Measurements from ENCODE around the gene DMXL2. TPM values are rescaled to one million over a fixed set of nuclear protein-coding genes. Genes with fewer than 3 reads are reported as not detected.

Gene DMXL2
- total RNA-seq, 1 donor from 2014 or later: 16.1 TPM

DNA sequence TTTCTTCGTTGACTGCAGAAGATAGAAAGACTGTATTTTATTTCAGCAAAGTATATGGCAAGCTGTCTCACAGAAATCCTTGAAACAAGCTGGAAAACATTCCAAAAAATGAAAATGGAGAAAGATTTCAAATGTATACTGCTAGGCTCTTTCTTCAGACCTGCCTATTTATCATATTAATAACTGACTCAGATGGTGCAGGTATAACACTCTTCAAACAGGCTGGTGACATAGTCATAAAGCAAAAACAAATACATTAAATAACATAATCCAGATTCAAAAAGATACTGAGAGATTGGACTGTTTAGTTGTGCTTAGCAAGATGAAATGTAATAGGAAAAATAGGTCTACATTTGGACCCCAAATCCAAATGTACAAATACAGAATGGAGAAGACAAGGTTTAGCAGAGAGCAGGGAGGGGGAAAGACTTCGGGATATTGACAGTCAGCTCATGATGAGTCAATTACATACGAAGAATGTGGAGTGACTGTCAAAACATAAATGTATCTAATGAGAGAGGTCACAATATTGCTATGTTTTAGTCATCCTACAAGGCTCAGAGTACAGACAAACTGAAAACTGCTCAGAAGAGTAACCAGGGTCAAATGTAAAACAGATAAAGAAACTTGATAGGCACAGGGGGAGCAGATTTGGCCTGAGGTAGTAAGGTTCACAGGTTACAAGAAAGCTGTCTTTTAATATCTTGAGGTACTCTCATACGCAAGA, 88.7 kb downstream of the DMXL2 start:
- no peaks in the 10 kb centered on the region for H3K27me3 ChIP-seq (ENCODE audit: control insufficient read depth, insufficient read depth, low read length)
- peak; percentile 9 for DNase-seq (ENCODE audit: low read depth)
- TF ChIP-seq, protein P1, sequence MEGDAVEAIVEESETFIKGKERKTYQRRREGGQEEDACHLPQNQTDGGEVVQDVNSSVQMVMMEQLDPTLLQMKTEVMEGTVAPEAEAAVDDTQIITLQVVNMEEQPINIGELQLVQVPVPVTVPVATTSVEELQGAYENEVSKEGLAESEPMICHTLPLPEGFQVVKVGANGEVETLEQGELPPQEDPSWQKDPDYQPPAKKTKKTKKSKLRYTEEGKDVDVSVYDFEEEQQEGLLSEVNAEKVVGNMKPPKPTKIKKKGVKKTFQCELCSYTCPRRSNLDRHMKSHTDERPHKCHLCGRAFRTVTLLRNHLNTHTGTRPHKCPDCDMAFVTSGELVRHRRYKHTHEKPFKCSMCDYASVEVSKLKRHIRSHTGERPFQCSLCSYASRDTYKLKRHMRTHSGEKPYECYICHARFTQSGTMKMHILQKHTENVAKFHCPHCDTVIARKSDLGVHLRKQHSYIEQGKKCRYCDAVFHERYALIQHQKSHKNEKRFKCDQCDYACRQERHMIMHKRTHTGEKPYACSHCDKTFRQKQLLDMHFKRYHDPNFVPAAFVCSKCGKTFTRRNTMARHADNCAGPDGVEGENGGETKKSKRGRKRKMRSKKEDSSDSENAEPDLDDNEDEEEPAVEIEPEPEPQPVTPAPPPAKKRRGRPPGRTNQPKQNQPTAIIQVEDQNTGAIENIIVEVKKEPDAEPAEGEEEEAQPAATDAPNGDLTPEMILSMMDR (IDR thresholded peaks at IDR 0.05; ENCODE audit: insufficient read depth, low read length, severe bottlenecking): no peak
- H3K4me3 ChIP-seq (ENCODE audit: low read depth, low read length): no peak overlapping the region
- FAIRE-seq: no peak
- no peaks in the 10 kb centered on the region for H3K36me3 ChIP-seq (ENCODE audit: control insufficient read depth, insufficient read depth, low read length)

DNA sequence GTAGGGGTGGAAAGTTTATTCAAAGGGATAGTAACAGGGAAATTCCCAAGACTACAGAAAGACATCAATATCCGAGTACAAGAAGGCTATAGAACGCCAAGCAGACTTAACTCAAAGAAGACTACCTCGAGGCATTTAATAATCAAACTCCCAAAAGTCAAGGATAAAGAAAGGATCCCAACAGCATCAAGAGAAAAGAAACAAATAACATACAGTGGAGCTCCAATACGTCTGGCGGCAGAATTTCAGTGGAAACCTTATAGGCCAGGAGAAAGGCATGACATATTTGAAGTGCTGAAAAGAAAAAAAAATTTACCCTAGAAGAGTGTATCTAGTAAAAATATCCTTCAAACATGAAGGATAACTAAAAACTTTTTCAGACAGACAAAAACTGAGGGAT, 95.6 kb downstream of the DMXL2 start:
- Histone ChIP-seq H3K4me3 (ENCODE audit: low read depth, low read length) (no peak overlapping the region), H3K36me3 (ENCODE audit: control insufficient read depth, insufficient read depth, low read length) (no peaks in the 10 kb centered on the region), H3K27me3 (ENCODE audit: control insufficient read depth, insufficient read depth, low read length) (no peaks in the 10 kb centered on the region)
- no peak for DNase-seq (ENCODE audit: low read depth)
- no peak for FAIRE-seq
- TF ChIP-seq, protein P1 (IDR thresholded peaks at IDR 0.05; ENCODE audit: insufficient read depth, low read length, severe bottlenecking): no peak

DNA sequence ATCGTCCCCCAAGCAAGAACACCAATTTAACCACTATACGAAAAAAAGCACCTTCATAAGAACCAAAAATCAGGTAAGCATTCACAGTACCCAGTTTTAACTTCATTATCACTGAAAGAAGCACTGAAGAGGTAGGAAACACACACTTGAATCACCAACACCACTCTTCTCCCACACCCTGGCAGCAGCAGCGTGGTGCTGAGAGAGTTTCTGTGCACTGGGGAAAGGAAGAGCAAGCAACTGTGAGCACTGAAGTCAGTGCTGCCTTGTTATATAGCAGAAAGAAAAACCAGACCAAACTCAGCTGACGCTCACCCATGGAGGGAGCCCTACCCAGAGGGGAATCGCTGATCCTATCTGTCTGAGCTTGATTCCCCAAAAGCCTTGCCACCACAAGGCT, 98.2 kb downstream of the DMXL2 start:
- Histone ChIP-seq H3K36me3 (ENCODE audit: control insufficient read depth, insufficient read depth, low read length) (no peaks in the 10 kb centered on the region), H3K27me3 (ENCODE audit: control insufficient read depth, insufficient read depth, low read length) (no peaks in the 10 kb centered on the region), H3K4me3 (ENCODE audit: low read depth, low read length) (no peak overlapping the region)
- DNase-seq (ENCODE audit: low read depth) (no peak), FAIRE-seq (no peak)
- TF ChIP-seq, protein P1 (IDR thresholded peaks at IDR 0.05; ENCODE audit: insufficient read depth, low read length, severe bottlenecking): no peak

DNA sequence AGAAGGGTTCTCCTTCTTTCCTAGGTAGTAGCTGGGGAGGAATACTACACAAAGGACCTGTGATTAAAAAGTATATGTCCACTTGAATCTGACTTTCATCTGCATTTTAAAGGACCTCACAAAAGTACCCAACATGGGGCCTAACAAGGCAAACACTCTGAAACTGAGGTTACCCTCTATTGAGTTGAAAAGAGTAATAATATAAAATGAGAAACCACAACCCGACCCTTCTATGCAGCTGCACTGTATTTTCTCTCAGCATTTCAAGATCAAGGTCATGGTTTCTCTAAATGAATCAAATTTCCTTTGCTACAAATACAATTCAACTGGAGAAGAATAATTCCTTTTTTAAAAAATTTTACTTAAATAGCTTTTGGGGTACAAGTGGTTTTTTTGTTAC, 106.3 kb downstream of the DMXL2 start:
- no peak for FAIRE-seq

DNA sequence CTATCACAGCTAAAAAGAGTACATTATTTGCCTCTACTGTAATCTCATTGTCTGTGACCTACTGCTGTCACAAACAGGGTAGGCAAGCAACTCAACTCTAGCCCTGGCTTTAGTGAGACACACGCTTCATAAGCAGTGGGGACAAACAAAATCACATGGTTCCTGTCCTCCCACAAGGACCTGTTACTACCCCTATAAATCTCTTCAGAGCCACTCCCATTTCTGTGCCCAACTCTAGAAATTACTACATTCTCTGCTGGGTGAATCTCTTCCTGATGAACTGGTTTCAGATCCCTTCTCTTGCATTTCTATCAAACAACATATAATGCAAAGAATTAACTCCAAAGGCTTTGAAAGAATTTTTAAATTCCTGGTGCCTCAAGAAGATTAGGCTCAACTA, 117.3 kb downstream of the DMXL2 start:
- no peaks in the 10 kb centered on the region for H3K36me3 ChIP-seq (ENCODE audit: control insufficient read depth, insufficient read depth, low read length)
- no peak overlapping the region for H3K4me3 ChIP-seq (ENCODE audit: low read depth, low read length)
- DNase-seq (ENCODE audit: low read depth): no peak
- no peak for FAIRE-seq
- H3K27me3 ChIP-seq (ENCODE audit: control insufficient read depth, insufficient read depth, low read length): no peaks in the 10 kb centered on the region
- TF ChIP-seq, protein P1 (IDR thresholded peaks at IDR 0.05; ENCODE audit: insufficient read depth, low read length, severe bottlenecking): no peak

More for the DNA sequence above, 106.3 kb downstream of the DMXL2 start:
- no peaks in the 10 kb centered on the region for H3K36me3 ChIP-seq (ENCODE audit: control insufficient read depth, insufficient read depth, low read length)
- no peak for DNase-seq (ENCODE audit: low read depth)
- H3K4me3 ChIP-seq (ENCODE audit: low read depth, low read length): no peak overlapping the region
- TF ChIP-seq, protein P1 (IDR thresholded peaks at IDR 0.05; ENCODE audit: insufficient read depth, low read length, severe bottlenecking): no peak
- H3K27me3 ChIP-seq (ENCODE audit: control insufficient read depth, insufficient read depth, low read length): no peaks in the 10 kb centered on the region

DNA sequence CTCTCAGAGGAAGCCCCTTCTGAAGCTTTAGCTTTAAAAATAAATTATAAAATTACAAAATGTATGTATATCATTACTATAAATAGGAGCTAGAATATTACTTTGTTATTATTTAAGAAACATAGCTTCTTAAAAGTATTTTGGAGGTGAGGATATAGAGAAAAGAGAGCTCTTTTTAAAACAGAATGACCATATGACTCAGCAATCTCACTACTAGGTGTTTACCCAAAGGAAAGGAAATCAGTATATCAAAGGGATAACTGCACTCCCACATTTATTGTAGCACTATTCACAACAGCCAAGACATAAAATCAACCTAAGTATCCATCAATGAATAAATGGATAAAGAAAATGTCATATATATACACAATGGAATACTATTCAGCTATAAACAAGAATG, 119.6 kb downstream of the DMXL2 start:
- H3K27me3 ChIP-seq (ENCODE audit: control insufficient read depth, insufficient read depth, low read length): no peaks in the 10 kb centered on the region
- H3K36me3 ChIP-seq (ENCODE audit: control insufficient read depth, insufficient read depth, low read length): no peaks in the 10 kb centered on the region
- TF ChIP-seq, protein P1 (IDR thresholded peaks at IDR 0.05; ENCODE audit: insufficient read depth, low read length, severe bottlenecking): no peak
- H3K4me3 ChIP-seq (ENCODE audit: low read depth, low read length): no peak overlapping the region
- no peak for FAIRE-seq
- no peak for DNase-seq (ENCODE audit: low read depth)
